Gastroesophageal sphincter (tissue), 4 donors: ENCODE results near the gene ALDH2. TPM values are rescaled to one million over a fixed set of nuclear protein-coding genes. Genes with fewer than 3 reads are reported as not detected.

Experiments
- ATAC-seq: fragments of 150-250 bp; one replicate; pipeline ENCODE4 v1.9.1; 2016; ENCODE audit warnings: mild to moderate bottlenecking, moderate library complexity
- H3K27ac ChIP-seq, 4 donors: fragments of 200-600 bp; sonication (generic) in 3 of 4; 1 replicate in 3 of 4; 2 replicates in 1 of 4; pipeline ENCODE4 v1.5.1; 2016 to 2019
- H3K27me3 ChIP-seq: fragments of 200-600 bp; sonication (generic); one replicate; pipeline ENCODE4 v1.5.1; 2019
- H3K36me3 ChIP-seq, 2 donors: fragments of 200-600 bp; sonication (generic); one replicate each; pipeline ENCODE4 v1.5.1; 2019; ENCODE audit warnings: control low read depth in 1 of 2
- H3K4me1 ChIP-seq, 3 donors: fragments of 200-600 bp; sonication (generic); 1 replicate in 2 of 3; 2 replicates in 1 of 3; pipeline ENCODE4 v1.5.1; 2016 to 2019; ENCODE audit warnings: control low read depth in 2 of 3
- H3K4me3 ChIP-seq, 2 donors: fragments of 200-600 bp; sonication (generic); one replicate each; pipeline ENCODE4 v1.5.1; 2019; ENCODE audit warnings: mild to moderate bottlenecking in 1 of 2, moderate library complexity in 1 of 2
- H3K9me3 ChIP-seq, 3 donors: fragments of 200-600 bp; sonication (generic); one replicate each; pipeline ENCODE4 v1.5.1; 2017 to 2019; ENCODE audit warnings: control low read depth in 2 of 3
- EP300 ChIP-seq: sonication (generic); formaldehyde crosslinking; IDR thresholded peaks from one replicate; pipeline ENCODE4 v1.6.1; 2017; ENCODE audit warnings: antibody characterized with exemption, mild to moderate bottlenecking
- POLR2A ChIP-seq, 2 donors: fragments of 450-650 bp; IDR thresholded peaks; one replicate each; pipeline ENCODE4 v1.6.1; 2017; ENCODE audit warnings: antibody characterized with exemption in 2 of 2, mild to moderate bottlenecking in 2 of 2, moderate library complexity in 1 of 2
- POLR2AphosphoS5 ChIP-seq: sonication (generic); formaldehyde crosslinking; IDR thresholded peaks from one replicate; pipeline ENCODE4 v1.6.1; 2017; ENCODE audit warnings: antibody characterized with exemption
- WGBS, 2 donors: methylation state at CpG; one replicate each; pipeline ENCODE4 v1.1.5; 2018; ENCODE audit warnings: low coverage in 1 of 2; 5-methylcytosine and 5-hydroxymethylcytosine counted together
- total RNA-seq, 4 donors: library from RNA; depleted of rRNA; stranded (reverse); fragments of >200 nt; gene quantifications; one replicate each; pipeline ENCODE4 v1.1.0, GENCODE V29; 2016
- TF ChIP-seq, protein P1 (sequence below), 4 experiments: fragments of 200-600 bp in 2 of 4; fragments of 450-650 bp in 2 of 4; sonication (generic) in 1 of 4; IDR thresholded peaks; one replicate each; pipeline ENCODE4 v1.5.1; 2017 to 2019; ENCODE audit warnings: antibody characterized with exemption in 4 of 4, mild to moderate bottlenecking in 2 of 4, moderate library complexity in 2 of 4

ALDH2 gene
- total RNA-seq, 4 donors from 2014 or later, result 197 to 245 (median 209) TPM

DNA sequence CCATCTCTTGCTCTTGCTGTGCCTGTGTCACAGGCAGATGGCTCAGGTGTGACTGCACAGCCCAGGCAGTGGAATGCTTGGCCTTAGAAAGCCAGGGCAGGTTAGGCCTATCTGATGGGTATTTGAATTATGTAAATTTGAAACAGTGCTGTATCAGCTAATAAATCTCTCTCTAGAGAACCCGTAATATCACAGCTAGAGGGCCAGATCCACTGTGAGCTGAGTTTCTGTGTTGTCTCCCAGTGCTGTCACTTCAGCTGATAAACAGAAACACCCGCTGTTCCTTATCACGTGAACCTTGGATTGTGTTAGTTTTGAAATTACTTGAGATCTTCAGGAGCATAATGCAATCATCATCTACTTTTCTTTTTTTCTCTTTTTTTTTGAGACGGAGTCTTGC, 21.5 kb upstream of the ALDH2 start:
- H3K9me3 ChIP-seq, result no peaks in the 10 kb centered on the region
- 79% methylated on average over 4 of the region's 4 CpGs; no CpG with 5 or more reads in 1 of the 2 donors for WGBS, 2 donors
- no peak overlapping the region for H3K27ac ChIP-seq
- peaks cover 0 to 43% (median 8%) of the 10 kb centered on the region in 3 donors for H3K4me1 ChIP-seq
- no peak overlapping the region for H3K4me3 ChIP-seq
- no peaks in the 10 kb centered on the region for H3K27me3 ChIP-seq
- no peak for ATAC-seq
- TF ChIP-seq POLR2A (IDR thresholded peaks at IDR 0.05), result no peak
- TF ChIP-seq, protein P1, sequence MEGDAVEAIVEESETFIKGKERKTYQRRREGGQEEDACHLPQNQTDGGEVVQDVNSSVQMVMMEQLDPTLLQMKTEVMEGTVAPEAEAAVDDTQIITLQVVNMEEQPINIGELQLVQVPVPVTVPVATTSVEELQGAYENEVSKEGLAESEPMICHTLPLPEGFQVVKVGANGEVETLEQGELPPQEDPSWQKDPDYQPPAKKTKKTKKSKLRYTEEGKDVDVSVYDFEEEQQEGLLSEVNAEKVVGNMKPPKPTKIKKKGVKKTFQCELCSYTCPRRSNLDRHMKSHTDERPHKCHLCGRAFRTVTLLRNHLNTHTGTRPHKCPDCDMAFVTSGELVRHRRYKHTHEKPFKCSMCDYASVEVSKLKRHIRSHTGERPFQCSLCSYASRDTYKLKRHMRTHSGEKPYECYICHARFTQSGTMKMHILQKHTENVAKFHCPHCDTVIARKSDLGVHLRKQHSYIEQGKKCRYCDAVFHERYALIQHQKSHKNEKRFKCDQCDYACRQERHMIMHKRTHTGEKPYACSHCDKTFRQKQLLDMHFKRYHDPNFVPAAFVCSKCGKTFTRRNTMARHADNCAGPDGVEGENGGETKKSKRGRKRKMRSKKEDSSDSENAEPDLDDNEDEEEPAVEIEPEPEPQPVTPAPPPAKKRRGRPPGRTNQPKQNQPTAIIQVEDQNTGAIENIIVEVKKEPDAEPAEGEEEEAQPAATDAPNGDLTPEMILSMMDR (IDR thresholded peaks at IDR 0.05), result no peak
- no peak for TF ChIP-seq EP300
- TF ChIP-seq POLR2AphosphoS5, result no peak
- peaks cover 0 to 60% of the 10 kb centered on the region in 2 donors for H3K36me3 ChIP-seq

DNA sequence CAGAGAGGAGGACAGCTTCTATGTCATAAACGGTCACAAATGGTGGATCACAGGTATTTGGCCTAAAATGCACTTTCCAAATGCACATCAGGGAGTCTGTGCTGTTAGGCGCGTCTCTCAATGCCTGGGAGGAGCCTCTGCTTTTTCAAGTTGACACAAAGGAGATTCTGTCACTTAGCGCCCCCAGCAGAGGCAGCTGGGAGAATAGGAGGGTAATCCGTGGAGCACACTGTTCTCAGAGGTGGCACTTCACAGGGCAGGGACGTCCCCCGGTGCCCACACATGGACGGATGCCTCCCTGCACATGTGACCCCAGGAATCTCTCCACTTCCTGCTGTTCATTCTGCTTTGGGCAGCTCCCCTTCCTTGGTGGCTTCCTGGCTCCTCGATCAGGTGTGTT, 19.4 kb upstream of the ALDH2 start:
- WGBS, 2 donors, result 72% methylated on average over 4 of the region's 9 CpGs; no CpG with 5 or more reads in 1 of the 2 donors
- peaks cover 0 to 22% (median 0%) of the 10 kb centered on the region in 3 donors for H3K4me1 ChIP-seq
- H3K9me3 ChIP-seq, result no peaks in the 10 kb centered on the region
- H3K27ac ChIP-seq, result peak overlapping the region in 1 of 4 donors; percentile 63
- no peaks in the 10 kb centered on the region for H3K27me3 ChIP-seq
- no peak overlapping the region for H3K4me3 ChIP-seq
- TF ChIP-seq, protein P1 (IDR thresholded peaks at IDR 0.05), result no peak
- TF ChIP-seq POLR2AphosphoS5 (no peak), EP300 (no peak), POLR2A (IDR thresholded peaks at IDR 0.05) (no peak)
- no peak for ATAC-seq
- peaks cover 0 to 75% of the 10 kb centered on the region in 2 donors for H3K36me3 ChIP-seq

DNA sequence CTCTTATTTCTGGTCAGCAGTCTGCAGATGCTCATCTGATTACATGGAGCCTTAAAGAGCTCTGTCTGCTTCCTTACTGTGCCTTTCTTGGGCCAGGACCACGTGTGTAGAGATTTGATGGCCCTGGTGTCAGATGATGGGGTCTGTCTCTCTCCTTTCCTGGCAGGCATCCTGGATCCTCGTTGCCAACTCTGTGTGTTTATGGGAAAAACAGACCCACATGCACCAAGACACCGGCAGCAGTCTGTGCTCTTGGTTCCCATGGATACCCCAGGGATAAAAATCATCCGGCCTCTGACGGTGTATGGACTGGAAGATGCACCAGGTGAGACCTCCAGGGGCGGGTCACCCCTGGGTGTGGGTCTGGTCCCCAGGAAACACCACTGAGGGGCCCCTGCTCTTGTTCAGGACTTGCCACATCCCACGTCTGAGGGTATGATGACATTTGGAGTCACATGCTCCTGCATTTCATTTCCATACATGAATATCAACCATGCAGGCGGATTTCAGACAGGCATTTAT, 18.5 kb upstream of the ALDH2 start:
- TF ChIP-seq EP300 (no peak), POLR2AphosphoS5 (no peak), POLR2A (IDR thresholded peaks at IDR 0.05) (no peak)
- TF ChIP-seq, protein P1 (IDR thresholded peaks at IDR 0.05), result no peak
- no peak for ATAC-seq
- Histone ChIP-seq H3K4me3 (no peak overlapping the region), H3K27me3 (no peaks in the 10 kb centered on the region), H3K36me3 (peaks cover 0 to 75% of the 10 kb centered on the region in 2 donors), H3K9me3 (no peaks in the 10 kb centered on the region), H3K4me1 (peaks cover 0 to 23% (median 0%) of the 10 kb centered on the region in 3 donors), H3K27ac (peak overlapping the region in 3 of 4 donors; percentile 41 to 63 (median 60))
- 40 to 56% methylated on average over 1 to 2 of the region's 8 CpGs for WGBS, 2 donors

DNA sequence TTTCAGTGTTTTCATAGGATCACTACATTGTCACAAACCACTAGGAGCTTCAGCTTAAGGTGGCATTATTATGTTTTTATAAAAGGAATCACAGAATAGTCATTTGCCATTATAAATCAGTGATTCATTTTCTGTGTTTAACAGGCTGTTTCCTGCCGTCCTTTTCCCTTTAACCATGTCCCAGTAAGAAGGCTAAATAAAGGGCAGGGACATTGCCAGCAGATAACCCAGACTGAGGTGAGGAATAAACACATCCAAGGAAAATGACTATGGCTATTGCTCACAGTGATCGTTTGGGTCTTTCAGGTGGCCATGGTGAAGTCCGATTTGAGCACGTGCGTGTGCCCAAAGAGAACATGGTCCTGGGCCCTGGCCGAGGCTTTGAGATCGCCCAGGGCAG, 17.9 kb upstream of the ALDH2 start:
- peak overlapping the region in 3 of 4 donors; percentile 41 to 63 (median 60) for H3K27ac ChIP-seq
- no peaks in the 10 kb centered on the region for H3K27me3 ChIP-seq
- TF ChIP-seq, protein P1 (IDR thresholded peaks at IDR 0.05), result no peak
- TF ChIP-seq EP300 (no peak), POLR2A (IDR thresholded peaks at IDR 0.05) (no peak), POLR2AphosphoS5 (no peak)
- no peak for ATAC-seq
- no peak overlapping the region for H3K4me3 ChIP-seq
- H3K36me3 ChIP-seq, result peaks cover 0 to 80% of the 10 kb centered on the region in 2 donors
- H3K4me1 ChIP-seq, result peaks cover 0 to 28% (median 0%) of the 10 kb centered on the region in 3 donors
- WGBS, 2 donors, result 53 to 68% methylated on average over 2 to 7 of the region's 7 CpGs
- no peaks in the 10 kb centered on the region for H3K9me3 ChIP-seq

DNA sequence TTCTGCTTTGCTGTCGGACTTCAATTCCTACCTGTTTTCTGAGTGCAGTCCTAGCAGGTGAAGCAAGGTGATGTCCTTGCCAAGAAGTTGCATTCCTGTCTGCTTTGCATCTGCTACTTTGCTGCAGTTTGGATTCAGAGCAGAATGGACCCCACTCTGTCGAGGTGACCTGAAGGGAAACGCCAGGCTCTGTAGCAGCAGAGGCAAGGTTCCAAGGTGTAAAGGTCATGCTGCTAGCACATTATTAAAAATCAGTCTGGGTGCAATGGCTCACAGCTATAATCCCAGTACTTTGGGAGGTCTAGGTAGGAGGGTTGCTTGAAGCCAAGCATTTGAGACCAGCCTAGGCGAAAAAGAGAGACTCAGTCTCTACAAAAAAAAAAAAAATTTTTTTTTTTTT, 17.3 kb upstream of the ALDH2 start:
- Histone ChIP-seq H3K4me3 (no peak overlapping the region), H3K9me3 (no peaks in the 10 kb centered on the region), H3K36me3 (peaks cover 0 to 81% of the 10 kb centered on the region in 2 donors), H3K27me3 (no peaks in the 10 kb centered on the region), H3K4me1 (peaks cover 0 to 28% (median 0%) of the 10 kb centered on the region in 3 donors), H3K27ac (peak overlapping the region in 2 of 4 donors; percentile 60 to 63)
- TF ChIP-seq, protein P1 (IDR thresholded peaks at IDR 0.05), result no peak
- no peak for TF ChIP-seq POLR2AphosphoS5
- TF ChIP-seq EP300, result no peak
- TF ChIP-seq POLR2A (IDR thresholded peaks at IDR 0.05), result no peak
- 72 to 83% methylated on average over 1 to 4 of the region's 4 CpGs for WGBS, 2 donors
- no peak for ATAC-seq
